HEK293 (cell line): ENCODE data around the gene OTX1.

Source experiments
- ATF2 ChIP-seq: fragments of 450-650 bp; formaldehyde crosslinking; IDR thresholded peaks from 2 replicates; pipeline ENCODE4 v1.5.1; 2016; ENCODE audit warnings: missing biosample characterization, missing genetic modification characterization, low read depth
- CTCF ChIP-seq: fragments of 450-650 bp; formaldehyde crosslinking; IDR thresholded peaks from 2 replicates; pipeline ENCODE4 v1.5.1; 2016; ENCODE audit warnings: missing biosample characterization, missing genetic modification characterization
- INSM2 ChIP-seq: fragments of 450-650 bp; formaldehyde crosslinking; IDR thresholded peaks from 2 replicates; pipeline ENCODE4 v1.5.1; 2016; ENCODE audit warnings: missing biosample characterization, missing genetic modification characterization
- PATZ1 ChIP-seq: fragments of 450-650 bp; formaldehyde crosslinking; IDR thresholded peaks from 2 replicates; pipeline ENCODE4 v1.5.1; 2016; ENCODE audit warnings: missing biosample characterization, missing genetic modification characterization
- ZNF121 ChIP-seq: fragments of 450-650 bp; formaldehyde crosslinking; IDR thresholded peaks from 2 replicates; pipeline ENCODE4 v1.5.1; 2016; ENCODE audit warnings: missing biosample characterization, missing genetic modification characterization
- ZNF23 ChIP-seq: fragments of 450-650 bp; formaldehyde crosslinking; IDR thresholded peaks from 2 replicates; pipeline ENCODE4 v1.5.1; 2016; ENCODE audit warnings: missing biosample characterization, missing genetic modification characterization, borderline replicate concordance
- ZNF324 ChIP-seq: fragments of 450-650 bp; formaldehyde crosslinking; IDR thresholded peaks from 2 replicates; pipeline ENCODE4 v1.5.1; 2016; ENCODE audit warnings: missing biosample characterization, missing genetic modification characterization
- ZNF473 ChIP-seq: fragments of 450-650 bp; formaldehyde crosslinking; IDR thresholded peaks from 2 replicates; pipeline ENCODE4 v1.5.1; 2017; ENCODE audit warnings: missing biosample characterization, missing genetic modification characterization
- ZNF510 ChIP-seq: fragments of 450-650 bp; formaldehyde crosslinking; IDR thresholded peaks from 2 replicates; pipeline ENCODE4 v1.5.1; 2018; ENCODE audit warnings: mild to moderate bottlenecking, missing genetic modification characterization, missing biosample characterization; ENCODE audit not compliant: insufficient replicate concordance
- ZNF660 ChIP-seq: fragments of 450-650 bp; IDR thresholded peaks from 2 replicates; pipeline ENCODE4 v1.5.1; 2018; ENCODE audit warnings: missing biosample characterization, mild to moderate bottlenecking, missing genetic modification characterization
- ZSCAN5A ChIP-seq: fragments of 450-650 bp; formaldehyde crosslinking; IDR thresholded peaks from 2 replicates; pipeline ENCODE4 v1.5.1; 2016; ENCODE audit warnings: missing biosample characterization, missing genetic modification characterization

DNA sequence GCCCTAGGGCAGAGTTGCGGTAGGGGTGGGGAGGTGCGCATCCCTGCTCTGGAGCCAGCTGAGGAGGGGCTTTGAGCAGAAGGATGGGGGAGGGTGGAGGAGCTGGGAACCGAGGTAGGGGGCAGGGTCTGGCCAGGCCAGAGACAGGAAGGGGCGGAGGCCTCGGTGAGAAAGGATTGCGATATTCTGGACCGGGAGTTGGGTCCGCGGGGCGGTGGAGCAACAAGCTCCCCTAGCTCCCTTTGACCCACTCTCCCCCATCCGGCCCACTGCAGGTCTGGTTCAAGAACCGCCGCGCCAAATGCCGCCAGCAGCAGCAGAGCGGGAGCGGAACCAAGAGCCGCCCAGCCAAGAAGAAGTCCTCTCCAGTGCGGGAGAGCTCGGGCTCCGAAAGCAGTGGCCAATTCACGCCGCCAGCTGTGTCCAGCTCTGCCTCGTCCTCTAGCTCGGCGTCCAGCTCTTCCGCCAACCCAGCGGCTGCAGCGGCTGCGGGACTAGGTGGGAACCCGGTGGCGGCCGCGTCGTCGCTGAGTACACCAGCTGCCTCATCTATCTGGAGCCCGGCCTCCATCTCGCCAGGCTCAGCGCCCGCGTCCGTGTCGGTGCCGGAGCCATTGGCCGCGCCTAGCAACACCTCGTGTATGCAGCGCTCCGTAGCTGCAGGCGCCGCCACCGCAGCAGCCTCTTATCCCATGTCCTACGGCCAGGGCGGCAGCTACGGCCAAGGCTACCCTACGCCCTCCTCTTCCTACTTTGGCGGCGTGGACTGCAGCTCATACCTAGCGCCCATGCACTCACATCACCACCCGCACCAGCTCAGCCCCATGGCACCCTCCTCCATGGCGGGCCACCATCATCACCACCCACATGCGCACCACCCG, 4.8 kb downstream of the OTX1 start:
- TF ChIP-seq ZNF473 (tag by site-specific recombination) (no peak), CTCF (tag by site-specific recombination) (no peak), ZNF660 (tag by site-specific recombination) (no peak), ZNF510 (tag by site-specific recombination) (no peak), PATZ1 (tag by site-specific recombination) (no peak), INSM2 (tag by site-specific recombination) (no peak), ATF2 (tag by site-specific recombination) (no peak), ZNF23 (no peak), ZNF121 (no peak), ZSCAN5A (tag by site-specific recombination) (no peak), ZNF324 (no peak)
